Fibroblast of the aortic adventitia (primary cell): ENCODE measurements around the gene TTYH2. TPM values are rescaled to one million over a fixed set of nuclear protein-coding genes. Genes with fewer than 3 reads are reported as not detected.

Experiments
- DNase-seq: peaks from one replicate; pipeline ENCODE4 v3.0.0-alpha.2; 2010; ENCODE audit warnings: low read depth
- H3K4me3 ChIP-seq: 2 replicates; pipeline ENCODE4 v1.5.1; 2011; ENCODE audit warnings: low read depth, mild to moderate bottlenecking, control low read depth, low read length, moderate library complexity
- CTCF ChIP-seq: IDR thresholded peaks from 2 replicates; pipeline ENCODE4 v1.5.1; 2011; ENCODE audit warnings: mild to moderate bottlenecking, low read length, control low read depth, inconsistent platforms; ENCODE audit not compliant: insufficient read depth
- total RNA-seq: library from RNA; depleted of rRNA; stranded (reverse); fragments of >200 nt; gene quantifications from 2 replicates; pipeline ENCODE4 v1.2.3, GENCODE V29; 2012; ENCODE audit warnings: low replicate concordance

The TTYH2 gene
- total RNA-seq, 1 donor = 0.54 TPM

GRCh38 chr17:74234486-74234885 lies 21.1 kb downstream of the TTYH2 start:
- no peak overlapping the region for H3K4me3 ChIP-seq
- TF ChIP-seq CTCF = no peak
- DNase-seq = no peak

GRCh38 chr17:74235040-74235581 lies 21.7 kb downstream of the TTYH2 start:
- TF ChIP-seq CTCF = no peak
- H3K4me3 ChIP-seq = peak overlapping the region; percentile 10
- peak; percentile 14 for DNase-seq

GRCh38 chr17:74235911-74236371 lies 22.6 kb downstream of the TTYH2 start:
- TF ChIP-seq CTCF = no peak
- no peak overlapping the region for H3K4me3 ChIP-seq
- DNase-seq = no peak

- H3K4me3 ChIP-seq = no peak overlapping the region
- no peak for DNase-seq
- no peak for TF ChIP-seq CTCF
Measured at GRCh38 chr17:74237321-74237720, 23.9 kb downstream of the TTYH2 start.

GRCh38 chr17:74239172-74239571 lies 25.8 kb downstream of the TTYH2 start:
- DNase-seq = peak; percentile 79
- TF ChIP-seq CTCF = no peak
- no peak overlapping the region for H3K4me3 ChIP-seq

GRCh38 chr17:74240618-74241205 lies 27.3 kb downstream of the TTYH2 start:
- peak; percentile 86 for DNase-seq
- H3K4me3 ChIP-seq = no peak overlapping the region
- no peak for TF ChIP-seq CTCF

- no peak overlapping the region for H3K4me3 ChIP-seq
- peak; percentile 16 for DNase-seq
- TF ChIP-seq CTCF = no peak
Measured at GRCh38 chr17:74241431-74241830, 28.1 kb downstream of the TTYH2 start.
